Calu3 (cell line): ENCODE measurements around the gene MAB21L2. TPM values are rescaled to one million over a fixed set of nuclear protein-coding genes. Genes with fewer than 3 reads are reported as not detected.
"Not testable (repeated sequence)": the region's sequence is repeated elsewhere in the genome, so short reads cannot be mapped to it uniquely, and the experiment has no call there.

Experiments
- Bru-seq: library from RNA; stranded (reverse); fragments of 400-500 nt; gene quantifications from one replicate; lab custom pipeline; 2021; lab: Mats Ljungman, UMichigan
- BruChase-seq, 2 experiments: library from RNA; stranded (reverse); fragments of 400-500 nt; gene quantifications; one replicate each; lab custom pipeline; 2021; lab: Mats Ljungman, UMichigan
- BruUV-seq: library from RNA; stranded (reverse); fragments of 400-500 nt; replicated peaks from 2 replicates; lab custom pipeline; 2021; lab: Mats Ljungman, UMichigan
- CTCF ChIA-PET: fragments of 300-600 bp; sonication (Branson Sonifier 250); formaldehyde crosslinking; loops from one replicate; lab custom pipeline; 2022; ENCODE audit warnings: antibody characterized with exemption; lab: Charles Lee
- DNase-seq: peaks from one replicate; pipeline ENCODE4 v3.0.0; 2022
- H3K27ac Mint-ChIP-seq: one replicate; pipeline ENCODE4 v1.8.0; 2022; ENCODE audit warnings: mixed read lengths; ENCODE audit not compliant: unreplicated experiment
- H3K27me3 Mint-ChIP-seq: one replicate; pipeline ENCODE4 v1.8.0; 2022; ENCODE audit warnings: mixed read lengths; ENCODE audit not compliant: unreplicated experiment
- H3K36me3 Mint-ChIP-seq: one replicate; pipeline ENCODE4 v1.8.0; 2022; ENCODE audit warnings: mild to moderate bottlenecking, moderate library complexity, mixed read lengths; ENCODE audit not compliant: insufficient read depth, unreplicated experiment
- H3K4me1 Mint-ChIP-seq: one replicate; pipeline ENCODE4 v1.8.0; 2022; ENCODE audit warnings: mild to moderate bottlenecking, low read depth, mixed read lengths; ENCODE audit not compliant: unreplicated experiment
- H3K4me3 Mint-ChIP-seq: one replicate; pipeline ENCODE4 v1.8.0; 2022; ENCODE audit warnings: mild to moderate bottlenecking, low read depth, moderate library complexity, mixed read lengths; ENCODE audit not compliant: unreplicated experiment
- H3K9me3 Mint-ChIP-seq: one replicate; pipeline ENCODE4 v1.8.0; 2022; ENCODE audit warnings: low read depth, mixed read lengths; ENCODE audit not compliant: unreplicated experiment
- intact Hi-C: fragments of 100-400 bp; cut with micrococcal nuclease; formaldehyde crosslinking; loops from one replicate; pipeline ENCODE4 v1.10.0; 2022; ENCODE audit not compliant: unreplicated experiment
- long read RNA-seq: library from polyadenylated mRNA; stranded (forward); transcript quantifications from one replicate; pipeline ENCODE4 v2.0.0, GENCODE V29; 2022
- total RNA-seq: library from RNA; stranded (reverse); gene quantifications from 2 replicates; pipeline ENCODE4 v1.2.3, GENCODE V29; 2022
- TF ChIP-seq, protein P1 (sequence below): fragments of 200-600 bp; IDR thresholded peaks from one replicate; pipeline ENCODE4 v1.8.0; 2022; ENCODE audit warnings: antibody characterized with exemption; ENCODE audit not compliant: unreplicated experiment

The MAB21L2 gene
- total RNA-seq (0.17 and 0.29 TPM in 2 replicates), Bru-seq, nascent RNA (percentile 32 among the genes with signal in this experiment), BruChase-seq, experiment 1, labeled RNA remaining after a 6-hour chase (percentile 34 among the genes with signal in this experiment), BruChase-seq, experiment 2, labeled RNA remaining after a 2-hour chase (percentile 15 among the genes with signal in this experiment)
- long read RNA-seq, result 0 reads

DNA sequence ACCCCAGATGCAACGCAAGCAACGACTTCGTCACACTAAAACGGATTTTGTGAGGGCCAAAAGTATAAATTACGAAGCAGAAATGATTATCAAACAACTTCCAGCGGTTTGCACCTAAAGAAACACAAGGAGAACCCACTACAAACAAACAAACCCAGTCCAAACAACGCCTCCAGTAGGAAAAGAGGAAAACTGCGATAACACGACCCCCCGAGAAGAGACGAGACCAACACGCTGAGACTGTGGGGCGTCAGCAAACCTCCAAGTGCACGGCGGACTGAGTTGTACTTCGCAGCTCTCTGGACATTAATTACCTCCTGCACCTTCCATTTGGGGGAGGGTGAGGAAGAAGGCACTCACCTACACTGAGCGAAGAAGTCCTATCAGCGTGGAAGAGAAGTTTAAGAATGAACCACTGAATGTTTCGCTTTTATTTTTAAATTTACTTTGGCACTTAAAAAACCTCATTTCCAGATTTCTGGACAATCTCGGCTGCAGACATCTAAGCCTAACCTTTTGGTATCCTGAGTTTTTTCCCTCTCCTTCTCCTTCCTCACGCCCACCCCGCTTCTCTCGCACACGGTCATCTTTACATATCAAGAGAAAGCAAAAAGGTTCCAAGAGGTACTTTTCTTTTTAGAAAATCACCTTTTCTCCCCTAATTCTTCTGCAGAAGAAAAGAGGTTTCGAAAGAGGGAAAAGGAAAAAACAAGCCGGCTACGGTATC lies at the start of gene MAB21L2:
TSS of gene MAB21L2 (plus strand) at position 6 of the 727 bp plus-strand sequence. CDS start 879 bp downstream, outside the sequence.
- Mint-ChIP-seq H3K27me3 (no peaks in the 10 kb centered on the region), H3K27ac (no peak within 1 kb of the TSS), H3K4me3 (no peak within 1 kb of the TSS), H3K9me3 (no peaks in the 10 kb centered on the region), H3K4me1 (no peaks in the 10 kb centered on the region), H3K36me3 (peaks cover 16% of the 10 kb centered on the region)
- BruUV-seq, result no TSS peak
- CTCF ChIA-PET, result no interaction called here
- TF ChIP-seq, protein P1, sequence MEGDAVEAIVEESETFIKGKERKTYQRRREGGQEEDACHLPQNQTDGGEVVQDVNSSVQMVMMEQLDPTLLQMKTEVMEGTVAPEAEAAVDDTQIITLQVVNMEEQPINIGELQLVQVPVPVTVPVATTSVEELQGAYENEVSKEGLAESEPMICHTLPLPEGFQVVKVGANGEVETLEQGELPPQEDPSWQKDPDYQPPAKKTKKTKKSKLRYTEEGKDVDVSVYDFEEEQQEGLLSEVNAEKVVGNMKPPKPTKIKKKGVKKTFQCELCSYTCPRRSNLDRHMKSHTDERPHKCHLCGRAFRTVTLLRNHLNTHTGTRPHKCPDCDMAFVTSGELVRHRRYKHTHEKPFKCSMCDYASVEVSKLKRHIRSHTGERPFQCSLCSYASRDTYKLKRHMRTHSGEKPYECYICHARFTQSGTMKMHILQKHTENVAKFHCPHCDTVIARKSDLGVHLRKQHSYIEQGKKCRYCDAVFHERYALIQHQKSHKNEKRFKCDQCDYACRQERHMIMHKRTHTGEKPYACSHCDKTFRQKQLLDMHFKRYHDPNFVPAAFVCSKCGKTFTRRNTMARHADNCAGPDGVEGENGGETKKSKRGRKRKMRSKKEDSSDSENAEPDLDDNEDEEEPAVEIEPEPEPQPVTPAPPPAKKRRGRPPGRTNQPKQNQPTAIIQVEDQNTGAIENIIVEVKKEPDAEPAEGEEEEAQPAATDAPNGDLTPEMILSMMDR, result no peak
- DNase-seq, result no peak
- intact Hi-C loops, result no loop called here

- no peak overlapping the region for H3K27ac Mint-ChIP-seq
- no peaks in the 10 kb centered on the region for H3K4me1 Mint-ChIP-seq
- CTCF ChIA-PET, result no interaction called here
- TF ChIP-seq, protein P1, result no peak
- intact Hi-C loops, result no loop called here
- no TSS peak for BruUV-seq
- H3K27me3 Mint-ChIP-seq, result no peaks in the 10 kb centered on the region
- H3K36me3 Mint-ChIP-seq, result no peaks in the 10 kb centered on the region
- DNase-seq, result no peak
- no peaks in the 10 kb centered on the region for H3K9me3 Mint-ChIP-seq
- no peak overlapping the region for H3K4me3 Mint-ChIP-seq
These were observed 48.3 kb upstream of the MAB21L2 start for GRCh38 chr4:150533673-150534072.

GRCh38 chr4:150534818-150535217 lies 47.1 kb upstream of the MAB21L2 start:
- H3K36me3 Mint-ChIP-seq, result no peaks in the 10 kb centered on the region
- H3K4me3 Mint-ChIP-seq, result no peak overlapping the region
- no peaks in the 10 kb centered on the region for H3K9me3 Mint-ChIP-seq
- H3K4me1 Mint-ChIP-seq, result no peaks in the 10 kb centered on the region
- H3K27me3 Mint-ChIP-seq, result no peaks in the 10 kb centered on the region
- BruUV-seq, result no TSS peak
- intact Hi-C loops, result no loop called here
- CTCF ChIA-PET, result no interaction called here
- DNase-seq, result no peak
- TF ChIP-seq, protein P1, result no peak
- H3K27ac Mint-ChIP-seq, result no peak overlapping the region

DNA sequence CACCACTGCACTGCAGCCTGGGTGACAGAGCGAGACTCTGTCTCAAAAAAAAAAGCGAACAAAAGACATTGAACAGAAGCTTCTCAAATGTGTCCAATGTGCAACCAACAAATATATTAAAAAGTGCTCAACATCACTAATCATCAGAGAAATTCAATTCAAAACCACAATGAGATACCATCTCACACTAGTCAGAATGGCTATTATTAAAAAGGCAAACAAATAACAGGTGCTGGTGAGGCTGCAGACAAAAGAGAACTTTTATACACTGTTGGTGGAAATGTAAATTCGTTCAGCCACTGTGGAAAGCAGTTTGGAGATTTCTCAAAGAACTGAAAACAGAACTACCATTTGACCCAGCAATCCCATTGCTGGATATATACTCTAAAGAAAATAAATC lies 44.0 kb upstream of the MAB21L2 start:
- H3K4me3 Mint-ChIP-seq, CTCF ChIA-PET, H3K9me3 Mint-ChIP-seq, H3K27ac Mint-ChIP-seq, H3K4me1 Mint-ChIP-seq, intact Hi-C loops, H3K27me3 Mint-ChIP-seq, BruUV-seq, H3K36me3 Mint-ChIP-seq, DNase-seq: not testable (repeated sequence)

DNA sequence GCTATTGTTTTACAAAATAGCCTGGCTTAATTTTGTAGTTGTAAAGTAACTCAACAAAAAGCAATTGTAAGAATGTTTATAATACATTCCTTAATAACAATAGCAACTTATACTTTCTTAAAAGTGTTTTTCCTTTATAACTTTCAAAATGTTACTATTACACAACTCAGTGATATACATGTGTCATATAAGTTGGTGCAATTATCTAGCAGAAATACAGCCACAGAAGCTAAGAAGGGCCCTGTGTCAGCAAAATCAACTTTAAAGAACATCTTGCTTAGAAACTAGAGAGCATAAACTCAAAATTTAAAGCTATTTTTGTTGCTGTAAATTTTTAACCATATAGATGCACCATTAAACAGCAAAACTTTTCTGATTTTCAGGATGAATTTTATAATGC lies 41.4 kb upstream of the MAB21L2 start:
- intact Hi-C loops, result no loop called here
- Mint-ChIP-seq H3K27me3 (no peaks in the 10 kb centered on the region), H3K4me1 (no peaks in the 10 kb centered on the region), H3K36me3 (no peaks in the 10 kb centered on the region), H3K27ac (no peak overlapping the region), H3K9me3 (no peaks in the 10 kb centered on the region), H3K4me3 (no peak overlapping the region)
- no TSS peak for BruUV-seq
- TF ChIP-seq, protein P1, result no peak
- CTCF ChIA-PET, result no interaction called here
- DNase-seq, result no peak
